GM19099 (cell line): ENCODE measurements around the gene TMUB2.

Experiments
- POLR2A ChIP-seq: IDR thresholded peaks from 3 replicates; pipeline ENCODE4 v1.6.1; 2011; ENCODE audit warnings: low read depth; ENCODE audit not compliant: insufficient read length; ENCODE audit errors: extremely low read depth

TMUB2 gene

GRCh38 chr17:44206825-44207155, 20.0 kb downstream of the TMUB2 start:
- TF ChIP-seq POLR2A, result no peak

- TF ChIP-seq POLR2A, result no peak
These were observed 20.5 kb downstream of the TMUB2 start for GRCh38 chr17:44207319-44207718.

- no peak for TF ChIP-seq POLR2A
These were observed 21.0 kb downstream of the TMUB2 start for GRCh38 chr17:44207743-44208142.

- no peak for TF ChIP-seq POLR2A
These were observed 23.1 kb downstream of the TMUB2 start for GRCh38 chr17:44209786-44210341.

GRCh38 chr17:44210342-44211192, 23.8 kb downstream of the TMUB2 start:
- TF ChIP-seq POLR2A, result peak; percentile 56

GRCh38 chr17:44211281-44212265, 24.8 kb downstream of the TMUB2 start:
- no peak for TF ChIP-seq POLR2A

GRCh38 chr17:44212507-44213402, 26.0 kb downstream of the TMUB2 start:
- TF ChIP-seq POLR2A, result peak; percentile 25

- TF ChIP-seq POLR2A, result peak; percentile 5
These were observed 26.8 kb downstream of the TMUB2 start for GRCh38 chr17:44213403-44214229.

GRCh38 chr17:44214230-44214494, 27.4 kb downstream of the TMUB2 start:
- TF ChIP-seq POLR2A, result no peak

- TF ChIP-seq POLR2A, result no peak
These were observed 28.1 kb downstream of the TMUB2 start for GRCh38 chr17:44214896-44215295.

GRCh38 chr17:44216173-44216572, 29.4 kb downstream of the TMUB2 start:
- TF ChIP-seq POLR2A, result peak; percentile 35

GRCh38 chr17:44216694-44217093, 29.9 kb downstream of the TMUB2 start:
- TF ChIP-seq POLR2A, result no peak

GRCh38 chr17:44217738-44218343, 31.1 kb downstream of the TMUB2 start:
- TF ChIP-seq POLR2A, result no peak
